NT2/D1 (cell line): ENCODE results near the gene ABCD3.

Experiments used
- YY1 ChIP-seq: IDR thresholded peaks from 2 replicates; pipeline ENCODE4 v1.6.1; 2011; ENCODE audit not compliant: insufficient read length, insufficient read depth
- ZNF274 ChIP-seq: IDR thresholded peaks from 2 replicates; pipeline ENCODE4 v1.6.1; 2011; ENCODE audit warnings: mild to moderate bottlenecking, low read depth, low read length

- TF ChIP-seq YY1 (no peak), ZNF274 (no peak)
These were observed 133.9 kb downstream of the ABCD3 start for GRCh38 chr1:94552071-94552586.
